ENCODE data around the gene ZNF766. TPM values are rescaled to one million over a fixed set of nuclear protein-coding genes. Genes with fewer than 3 reads are reported as not detected.

Gene ZNF766
- total and polyA plus RNA-seq, 2 of the 8 experiments (the other 6 are each of a cell fraction or from before 2014, with no cell fraction given) = 8.3 to 31.9 TPM

DNA sequence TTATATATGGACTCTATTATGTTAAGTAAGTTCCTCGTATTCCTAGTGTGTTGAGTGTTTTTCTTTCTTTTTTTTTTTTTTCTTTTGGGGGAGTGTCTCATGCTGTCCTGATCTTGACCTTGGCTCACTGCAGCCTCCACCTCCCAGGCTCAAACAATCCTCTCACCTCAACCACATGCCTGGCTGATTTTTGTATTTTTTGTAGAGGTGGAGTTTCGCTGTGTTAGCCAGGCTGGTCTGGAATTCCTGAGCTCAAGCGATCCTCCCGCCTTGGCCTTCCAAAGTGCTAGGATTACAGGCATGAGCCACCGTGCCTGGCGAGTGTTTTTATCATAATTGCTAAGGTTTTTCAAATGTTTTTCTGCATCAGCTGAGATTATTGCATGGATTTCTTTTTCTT is 16.9 kb downstream of the ZNF766 start:
- CTCF ChIA-PET (ENCODE audit: partially characterized antibody) = interaction anchor here (0.6 kb wide), 1 partner anchor 171 kb away, joined by 3 read pairs; no protein-coding TSS in a partner anchor
- no peak overlapping the region for H2AFZ ChIP-seq (ENCODE audit: low read length)
- no peak overlapping the region for H3K56ac ChIP-seq (replicated peaks; ENCODE audit: insufficient read length, low read depth, low read length)
- no peak overlapping the region for H3K23ac ChIP-seq (ENCODE audit: insufficient read length)
- POLR2A ChIA-PET (ENCODE audit: partially characterized antibody) = interaction anchor here (1.0 kb wide), 1 partner anchor 9 kb away, joined by 5 read pairs; no protein-coding TSS in a partner anchor
- H3K27me3 ChIP-seq (replicated peaks in 1 of 4; ENCODE audit: control insufficient read depth in 3 of 4, extremely low read depth in 1 of 4, insufficient read depth in 3 of 4, low read length in 3 of 4) = no peaks in the 10 kb centered on the region
- DNase-seq (ENCODE audit: low read depth in 1 of 2, low spot score in 2 of 2) (no peak), FAIRE-seq (no peak)
- H4K5ac ChIP-seq (ENCODE audit: insufficient read length, low read depth, low read length) = no peak overlapping the region
- no peaks in the 10 kb centered on the region for H3K23me2 ChIP-seq (ENCODE audit: low read depth, low read length)
- H4K8ac ChIP-seq (ENCODE audit: extremely low read depth, insufficient read depth, low read length) = no peak overlapping the region
- H3K79me1 ChIP-seq (ENCODE audit: low read depth, low read length) = peaks cover 3% of the 10 kb centered on the region; the same call in 1 of the 2 replicates
- TF ChIP-seq ASH2L (IDR thresholded peaks at IDR 0.05; ENCODE audit: low read length) (no peak), RXRA (IDR thresholded peaks at IDR 0.05; ENCODE audit: insufficient read depth, low read depth, low read length) (no peak), JUND (IDR thresholded peaks at IDR 0.05; ENCODE audit: low read length) (no peak), SUZ12 (IDR thresholded peaks at IDR 0.05; ENCODE audit: low read length) (no peak), POLR2A (IDR thresholded peaks at IDR 0.05; ENCODE audit: control extremely low read depth in 1 of 2, low read depth in 2 of 2, low read length in 2 of 2) (no peak), RNF2 (IDR thresholded peaks at IDR 0.05; ENCODE audit: borderline replicate concordance, low read depth, low read length, missing control alignments, poor library complexity, severe bottlenecking) (no peak), NANOG (IDR thresholded peaks at IDR 0.05; ENCODE audit: insufficient read depth, low read depth, low read length, poor library complexity, severe bottlenecking) (no peak), TAF7 (optimal IDR thresholded peaks at IDR 0.05; ENCODE audit: borderline replicate concordance, low read depth, low read length) (no peak), RFX5 (IDR thresholded peaks at IDR 0.05; ENCODE audit: borderline replicate concordance, low read depth, low read length) (no peak)
- no peak overlapping the region for H3K4ac ChIP-seq (replicated peaks; ENCODE audit: insufficient read length, low read depth, low read length)
- H2BK20ac ChIP-seq (ENCODE audit: low read length) = no peak overlapping the region
- no peak overlapping the region for H3K18ac ChIP-seq (ENCODE audit: extremely low read depth, low read length)
- H4K20me1 ChIP-seq (replicated peaks in 1 of 2; ENCODE audit: control insufficient read depth in 1 of 2, insufficient read depth in 2 of 2, low read length in 2 of 2) = peaks cover 2 to 13% of the 10 kb centered on the region in 2 experiments
- peaks cover 17 to 60% (median 44%) of the 10 kb centered on the region in 4 experiments for H3K36me3 ChIP-seq (ENCODE audit: control insufficient read depth in 2 of 4, insufficient read depth in 4 of 4, low read length in 3 of 4)
- no peak overlapping the region for H3K4me3 ChIP-seq (ENCODE audit: extremely low read depth in 1 of 4, insufficient read depth in 2 of 4, low read depth in 3 of 4, low read length in 4 of 4)
- H2BK12ac ChIP-seq (ENCODE audit: low read depth, low read length) = no peak overlapping the region
- no peak overlapping the region for H3K27ac ChIP-seq (ENCODE audit: low read depth, low read length)
- H3K4me2 ChIP-seq (ENCODE audit: insufficient read depth in 1 of 2, low read depth in 2 of 2, low read length in 2 of 2) = no peak overlapping the region
- H3K79me2 ChIP-seq (ENCODE audit: control insufficient read depth in 1 of 2, insufficient read depth in 2 of 2, low read length in 2 of 2) = peaks cover 3 to 27% of the 10 kb centered on the region in 2 experiments
- H3K9ac ChIP-seq (replicated peaks in 1 of 4; ENCODE audit: extremely low read depth in 1 of 4, low read depth in 3 of 4, low read length in 3 of 4) = no peak overlapping the region
- 99% methylated on average over 5 of the region's 6 CpGs; no CpG with 5 or more reads in 1 of the 2 experiments for WGBS, 2 experiments (ENCODE audit: extremely low coverage in 1 of 2, insufficient coverage in 1 of 2, insufficient read length in 1 of 2, insufficient replicate concordance in 2 of 2, low coverage in 1 of 2, low lambda C conversion rate in 2 of 2, missing lambda C conversion rate in 1 of 2)
- no peaks in the 10 kb centered on the region for H3K9me3 ChIP-seq (ENCODE audit: insufficient read depth in 2 of 2, low read depth in 1 of 2, low read length in 1 of 2)
- no peak overlapping the region for H4K91ac ChIP-seq (replicated peaks; ENCODE audit: insufficient read length, low read length)
- no peak overlapping the region for H2BK5ac ChIP-seq (ENCODE audit: low read depth, low read length)
- H3K4me1 ChIP-seq (replicated peaks in 1 of 4; ENCODE audit: control insufficient read depth in 3 of 4, insufficient read depth in 4 of 4, low read length in 3 of 4) = no peaks in the 10 kb centered on the region
- H2BK15ac ChIP-seq (ENCODE audit: low read length) = no peak overlapping the region
- no peak overlapping the region for H2BK120ac ChIP-seq (replicated peaks; ENCODE audit: low read depth, low read length)
- no peak overlapping the region for H2AK5ac ChIP-seq (ENCODE audit: low read depth, low read length)
- H3K14ac ChIP-seq (ENCODE audit: insufficient read length) = no peak overlapping the region

All from H1 (cell line).